H1 (cell line): Measurements from ENCODE around the gene PSMD6. TPM values are rescaled to one million over a fixed set of nuclear protein-coding genes. Genes with fewer than 3 reads are reported as not detected.

Experiments
- CTCF ChIA-PET: fragments of 300-600 bp; sonication (Branson Sonifier 250); formaldehyde crosslinking; loops from one replicate; lab custom pipeline; 2021; ENCODE audit not compliant: partially characterized antibody; lab: Charles Lee
- POLR2A ChIA-PET: fragments of 300-600 bp; sonication (Branson Sonifier 250); formaldehyde crosslinking; loops from one replicate; lab custom pipeline; 2021; ENCODE audit warnings: inconsistent platforms; ENCODE audit not compliant: partially characterized antibody; lab: Charles Lee
- DNase-seq, 2 experiments: peaks; one replicate each; pipeline versions ENCODE4 v3.0.0 to v3.0.0-alpha.2; 2010 to 2022; ENCODE audit warnings: low spot score in 2 of 2, low read depth in 1 of 2, mixed read lengths in 1 of 2
- FAIRE-seq: peaks from 2 replicates; lab custom pipeline; 2011; peaks lifted over from hg19 to GRCh38; lab: Jason Lieb, UNC
- H2AFZ ChIP-seq: 2 replicates; pipeline ENCODE4 v1.8.1; 2012; ENCODE audit warnings: low read length, inconsistent platforms
- H2AK5ac ChIP-seq: 2 replicates; pipeline ENCODE4 v1.6.1; 2013; ENCODE audit warnings: low read depth, low read length
- H2BK120ac ChIP-seq: replicated peaks from 2 replicates; pipeline ENCODE3; 2013; ENCODE audit warnings: low read depth, low read length, inconsistent platforms
- H2BK12ac ChIP-seq: 2 replicates; pipeline ENCODE4 v1.6.1; 2013; ENCODE audit warnings: low read depth, low read length
- H2BK15ac ChIP-seq: 2 replicates; pipeline ENCODE4 v1.6.1; 2013; ENCODE audit warnings: low read length
- H2BK20ac ChIP-seq: 2 replicates; pipeline ENCODE4 v1.6.1; 2013; ENCODE audit warnings: low read length
- H2BK5ac ChIP-seq: 2 replicates; pipeline ENCODE4 v1.6.1; 2013; ENCODE audit warnings: low read depth, low read length
- H3K14ac ChIP-seq: 2 replicates; pipeline ENCODE4 v1.6.1; 2013; ENCODE audit warnings: inconsistent platforms; ENCODE audit not compliant: insufficient read length
- H3K18ac ChIP-seq: 2 replicates; pipeline ENCODE4 v1.6.1; 2013; ENCODE audit warnings: low read length; ENCODE audit errors: extremely low read depth
- H3K23ac ChIP-seq: 2 replicates; pipeline ENCODE4 v1.6.1; 2013; ENCODE audit warnings: inconsistent platforms; ENCODE audit not compliant: insufficient read length
- H3K23me2 ChIP-seq: 2 replicates; pipeline ENCODE4 v1.6.1; 2013; ENCODE audit warnings: low read depth, low read length
- H3K27ac ChIP-seq: 2 replicates; pipeline ENCODE4 v1.6.1; 2011; ENCODE audit warnings: low read depth, low read length, inconsistent platforms
- H3K27me3 ChIP-seq, 4 experiments: replicated peaks in 1 of 4; 1 replicate in 1 of 4; 2 replicates in 3 of 4; pipeline versions ENCODE4 v1.6.1 to v1.8.1; 2011 to 2013; ENCODE audit warnings: low read length in 3 of 4, mild to moderate bottlenecking in 3 of 4, inconsistent platforms in 2 of 4, mixed read lengths in 2 of 4, moderate library complexity in 1 of 4; ENCODE audit not compliant: control insufficient read depth in 3 of 4, insufficient read depth in 3 of 4; ENCODE audit errors: extremely low read depth in 1 of 4
- H3K36me3 ChIP-seq, 4 experiments: 2 replicates each; pipeline versions ENCODE4 v1.6.1 to v1.8.1; 2011 to 2013; ENCODE audit warnings: mild to moderate bottlenecking in 4 of 4, low read length in 3 of 4, moderate library complexity in 2 of 4, control low read depth in 1 of 4, inconsistent platforms in 1 of 4; ENCODE audit not compliant: insufficient read depth in 4 of 4, control insufficient read depth in 2 of 4
- H3K4ac ChIP-seq: replicated peaks from 2 replicates; pipeline ENCODE3; 2013; ENCODE audit warnings: low read length, low read depth, mixed read lengths, inconsistent platforms; ENCODE audit not compliant: insufficient read length
- H3K4me1 ChIP-seq, 4 experiments: replicated peaks in 1 of 4; 1 replicate in 1 of 4; 2 replicates in 3 of 4; pipeline versions ENCODE4 v1.6.1 to v1.8.1; 2011 to 2013; ENCODE audit warnings: low read length in 3 of 4, inconsistent platforms in 2 of 4, mixed read lengths in 1 of 4; ENCODE audit not compliant: insufficient read depth in 4 of 4, control insufficient read depth in 3 of 4
- H3K4me2 ChIP-seq, 2 experiments: 2 replicates each; pipeline versions ENCODE4 v1.6.1 to v1.8.1; 2011 to 2013; ENCODE audit warnings: low read depth in 2 of 2, low read length in 2 of 2, control low read depth in 1 of 2, inconsistent platforms in 1 of 2, mild to moderate bottlenecking in 1 of 2; ENCODE audit not compliant: insufficient read depth in 1 of 2
- H3K4me3 ChIP-seq, 4 experiments: fragments of 200-600, 300-600 bp in 1 of 4; sonication (generic), shearing (Covaris generic), sonication (Bioruptor Twin) in 1 of 4; 2 replicates each; pipeline versions ENCODE4 v1.5.1 to v1.8.1; 2011 to 2016; ENCODE audit warnings: low read length in 4 of 4, low read depth in 3 of 4, control low read depth in 2 of 4, inconsistent platforms in 2 of 4, mild to moderate bottlenecking in 2 of 4, mixed read lengths in 1 of 4, moderate library complexity in 1 of 4; ENCODE audit not compliant: insufficient read depth in 2 of 4; ENCODE audit errors: extremely low read depth in 1 of 4
- H3K56ac ChIP-seq: replicated peaks from 2 replicates; pipeline ENCODE3; 2013; ENCODE audit warnings: low read depth, mild to moderate bottlenecking, mixed read lengths, low read length, inconsistent platforms; ENCODE audit not compliant: insufficient read length
- H3K79me1 ChIP-seq: 2 replicates; pipeline ENCODE4 v1.6.1; 2013; ENCODE audit warnings: low read depth, low read length, control low read depth
- H3K79me2 ChIP-seq, 2 experiments: 2 replicates each; pipeline versions ENCODE4 v1.6.1 to v1.8.1; 2012 to 2013; ENCODE audit warnings: low read length in 2 of 2, mild to moderate bottlenecking in 2 of 2, inconsistent platforms in 1 of 2; ENCODE audit not compliant: insufficient read depth in 2 of 2, control insufficient read depth in 1 of 2
- H3K9ac ChIP-seq, 4 experiments: replicated peaks in 1 of 4; 1 replicate in 1 of 4; 2 replicates in 3 of 4; pipeline versions ENCODE4 v1.6.1 to v1.8.1; 2011 to 2013; ENCODE audit warnings: low read depth in 3 of 4, low read length in 3 of 4, control low read depth in 2 of 4, mild to moderate bottlenecking in 2 of 4, moderate library complexity in 2 of 4, inconsistent platforms in 1 of 4; ENCODE audit errors: extremely low read depth in 1 of 4
- H3K9me3 ChIP-seq, 2 experiments: 2 replicates each; pipeline versions ENCODE4 v1.6.1 to v1.8.1; 2012 to 2013; ENCODE audit warnings: mild to moderate bottlenecking in 2 of 2, moderate library complexity in 2 of 2, control low read depth in 1 of 2, inconsistent platforms in 1 of 2, low read depth in 1 of 2, low read length in 1 of 2, mixed read lengths in 1 of 2; ENCODE audit not compliant: insufficient read depth in 2 of 2
- H4K20me1 ChIP-seq, 2 experiments: replicated peaks in 1 of 2; 2 replicates each; pipeline versions ENCODE3 to v1.8.1; 2011 to 2013; ENCODE audit warnings: inconsistent platforms in 2 of 2, low read length in 2 of 2, mild to moderate bottlenecking in 1 of 2; ENCODE audit not compliant: insufficient read depth in 2 of 2, control insufficient read depth in 1 of 2
- H4K5ac ChIP-seq: 2 replicates; pipeline ENCODE4 v1.6.1; 2013; ENCODE audit warnings: low read length, low read depth, mixed read lengths, inconsistent platforms; ENCODE audit not compliant: insufficient read length
- H4K8ac ChIP-seq: 2 replicates; pipeline ENCODE4 v1.8.0; 2013; ENCODE audit warnings: mild to moderate bottlenecking, moderate library complexity, low read length, inconsistent platforms; ENCODE audit not compliant: insufficient read depth; ENCODE audit errors: extremely low read depth
- H4K91ac ChIP-seq: replicated peaks from 2 replicates; pipeline ENCODE3; 2013; ENCODE audit warnings: low read length, mixed read lengths, inconsistent platforms; ENCODE audit not compliant: insufficient read length
- ASH2L ChIP-seq: fragments of 200-600, 300-600 bp; sonication (generic); IDR thresholded peaks from one replicate; pipeline ENCODE4 v1.7.1; 2017; ENCODE audit warnings: low read length
- SAP30 ChIP-seq: fragments of 300-600 bp; sonication (generic); IDR thresholded peaks from 2 replicates; pipeline ENCODE4 v1.7.1; 2012; ENCODE audit warnings: low read length, moderate library complexity, mild to moderate bottlenecking, inconsistent platforms; ENCODE audit not compliant: insufficient read depth, insufficient replicate concordance
- TEAD4 ChIP-seq: IDR thresholded peaks from 2 replicates; pipeline ENCODE4 v1.6.1; 2012; ENCODE audit warnings: low read depth, low read length, inconsistent platforms, mixed read lengths
- WGBS, 2 experiments: shearing (Covaris generic) in 1 of 2; methylation state at CpG; one replicate each; pipeline versions ENCODE4 v1.1.6 to v1.1.7; 2013 to 2015; ENCODE audit warnings: low lambda C conversion rate in 2 of 2, mixed read lengths in 2 of 2, inconsistent platforms in 1 of 2, low coverage in 1 of 2, missing lambda C conversion rate in 1 of 2; ENCODE audit not compliant: insufficient replicate concordance in 2 of 2, insufficient coverage in 1 of 2, insufficient read length in 1 of 2; ENCODE audit errors: extremely low coverage in 1 of 2, missing lambda C conversion rate in 1 of 2; 5-methylcytosine and 5-hydroxymethylcytosine counted together
- polyA plus RNA-seq, 7 experiments: library from polyadenylated mRNA; depleted of rRNA in 3 of 7; stranded (reverse) in 5 of 7; unstranded in 2 of 7; fragments of >200 nt in 5 of 7; fragments of 200-250 nt in 2 of 7; gene quantifications; 1 replicate in 5 of 7; 2 replicates in 1 of 7; 4 replicates in 1 of 7; pipeline versions ENCODE4 v1.2.1 to v1.2.3, GENCODE V29; 2011 to 2013; ENCODE audit warnings: missing spikeins in 2 of 7, mixed read lengths in 2 of 7
- total RNA-seq: library from RNA; stranded (reverse); fragmentation: NEBNext Ultra II Directional; extraction: Animal tissue kit (Norgen Biotek cat#: 25700); gene quantifications from 2 replicates; pipeline ENCODE4 v1.2.1, GENCODE V29; 2021

PSMD6 gene
- total and polyA plus RNA-seq, 2 of the 8 experiments (the other 6 are each of a cell fraction or from before 2014, with no cell fraction given), result 43.7 to 104 TPM

DNA sequence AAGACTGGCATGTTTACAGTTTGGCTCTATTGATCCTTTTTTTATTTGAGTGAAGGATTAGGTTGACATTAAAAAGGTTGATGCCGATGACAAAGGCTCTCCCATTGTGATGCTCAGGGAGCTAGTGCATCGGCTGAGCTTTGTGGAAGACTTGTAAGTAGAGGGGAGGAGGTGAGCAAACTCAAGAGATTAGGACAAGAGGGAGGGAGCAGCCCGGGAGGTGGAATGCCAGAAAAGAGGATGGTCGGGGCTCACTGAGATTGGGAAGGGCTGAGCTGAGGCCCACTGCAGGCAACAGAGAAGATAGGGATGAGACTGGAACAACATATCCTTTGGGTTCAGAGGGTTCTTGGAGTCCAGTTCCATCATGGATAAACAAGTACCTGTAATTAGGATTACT is 26.5 kb upstream of the PSMD6 start:
- H4K20me1 ChIP-seq, result no peaks in the 10 kb centered on the region
- peaks cover 3 to 26% (median 19%) of the 10 kb centered on the region in 4 experiments; a peak in 6 of 7 replicates for H3K4me1 ChIP-seq
- no peaks in the 10 kb centered on the region for H3K79me1 ChIP-seq
- H2BK15ac ChIP-seq, result no peak overlapping the region
- H4K5ac ChIP-seq, result no peak overlapping the region
- no peaks in the 10 kb centered on the region for H3K27me3 ChIP-seq
- no peak overlapping the region for H4K91ac ChIP-seq
- no peaks in the 10 kb centered on the region for H3K23me2 ChIP-seq
- no peak overlapping the region for H3K9ac ChIP-seq
- no peak overlapping the region for H2BK20ac ChIP-seq
- FAIRE-seq (peak; percentile 97), DNase-seq (peak in 1 of 2 experiments; percentile 44)
- H3K4ac ChIP-seq, result no peak overlapping the region
- peak overlapping the region in 1 of 2 experiments; percentile 4; a peak in 1 of 4 replicates for H3K4me2 ChIP-seq
- TF ChIP-seq ASH2L (peak; percentile 23), TEAD4 (peak; percentile 21; the same call in 1 of the 2 replicates), SAP30 (no peak)
- no peak overlapping the region for H3K27ac ChIP-seq
- no peak overlapping the region for H2BK12ac ChIP-seq
- H3K18ac ChIP-seq, result peak overlapping the region; percentile 73; the same call in 1 of the 2 replicates
- ChIA-PET POLR2A (interaction anchor here (0.6 kb wide), 1 partner anchor 16 kb away, joined by 5 read pairs; no protein-coding TSS in a partner anchor), CTCF (interaction anchor here (0.8 to 1.8 kb wide), 5 partner anchors 12 to 434 kb away, joined by 3 to 4 read pairs (median 3); no protein-coding TSS in a partner anchor)
- H2AFZ ChIP-seq, result no peak overlapping the region
- no peak overlapping the region for H3K23ac ChIP-seq
- no peaks in the 10 kb centered on the region for H3K9me3 ChIP-seq
- no peak overlapping the region for H2AK5ac ChIP-seq
- no peaks in the 10 kb centered on the region for H3K36me3 ChIP-seq
- WGBS, 2 experiments, result 32% methylated on average over 4 of the region's 4 CpGs; no CpG with 5 or more reads in 1 of the 2 experiments
- no peaks in the 10 kb centered on the region for H3K79me2 ChIP-seq
- no peak overlapping the region for H3K14ac ChIP-seq
- H3K4me3 ChIP-seq, result no peak overlapping the region
- H2BK5ac ChIP-seq, result no peak overlapping the region
- no peak overlapping the region for H4K8ac ChIP-seq
- no peak overlapping the region for H2BK120ac ChIP-seq
- H3K56ac ChIP-seq, result no peak overlapping the region
